GM18511 (cell line): ENCODE data around the gene HRH4.

Experiments used
- ATAC-seq: cut with Tn5 transposase; IDR thresholded peaks from one replicate; pipeline ENCODE4 v1.9.1; 2021; ENCODE audit warnings: mild to moderate bottlenecking, moderate library complexity; ENCODE audit not compliant: unreplicated experiment

The HRH4 gene, protein sequence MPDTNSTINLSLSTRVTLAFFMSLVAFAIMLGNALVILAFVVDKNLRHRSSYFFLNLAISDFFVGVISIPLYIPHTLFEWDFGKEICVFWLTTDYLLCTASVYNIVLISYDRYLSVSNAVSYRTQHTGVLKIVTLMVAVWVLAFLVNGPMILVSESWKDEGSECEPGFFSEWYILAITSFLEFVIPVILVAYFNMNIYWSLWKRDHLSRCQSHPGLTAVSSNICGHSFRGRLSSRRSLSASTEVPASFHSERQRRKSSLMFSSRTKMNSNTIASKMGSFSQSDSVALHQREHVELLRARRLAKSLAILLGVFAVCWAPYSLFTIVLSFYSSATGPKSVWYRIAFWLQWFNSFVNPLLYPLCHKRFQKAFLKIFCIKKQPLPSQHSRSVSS

DNA sequence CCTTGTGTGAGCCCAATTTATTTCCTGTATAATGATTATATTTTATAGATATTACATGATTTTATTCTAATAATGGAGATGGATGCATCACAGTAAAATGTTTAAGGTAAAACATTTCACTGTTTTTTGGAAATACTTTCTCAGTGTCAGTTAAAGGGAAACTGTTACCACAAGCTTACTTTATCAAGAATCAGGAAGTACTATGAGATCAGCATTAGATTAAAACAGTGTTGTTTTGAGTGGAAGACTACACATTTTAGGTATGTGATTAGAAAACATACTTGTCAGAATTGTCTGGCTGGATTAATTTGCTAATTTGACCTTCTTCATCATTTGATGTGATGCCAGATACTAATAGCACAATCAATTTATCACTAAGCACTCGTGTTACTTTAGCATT lies at the start of gene HRH4:
Gene HRH4, plus strand, starts transcription at position 250 of the 400 bp plus-strand sequence. Its CDS starts 92 bp downstream, at position 342.
- no peak for ATAC-seq

DNA sequence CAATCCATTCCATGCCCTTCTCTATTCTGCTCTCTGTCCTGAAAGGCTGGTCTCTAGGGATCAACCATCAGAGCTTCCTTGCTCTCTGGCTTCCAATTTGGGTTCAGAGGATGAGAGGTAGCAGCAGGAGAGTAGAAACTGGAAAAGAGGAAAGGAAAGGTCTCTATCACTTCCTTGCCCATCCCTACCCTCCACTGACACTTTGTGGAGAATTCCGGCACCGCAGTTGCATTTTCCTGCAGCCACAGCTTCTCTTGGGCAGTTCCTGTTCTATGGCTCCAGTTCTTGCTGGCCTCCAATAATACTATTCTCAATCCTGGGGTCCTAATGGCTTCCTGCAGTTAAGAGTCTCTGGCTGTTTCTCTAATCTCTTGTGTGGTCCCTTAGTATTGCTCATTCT lies 47.3 kb upstream of the HRH4 start:
- ATAC-seq: no peak

DNA sequence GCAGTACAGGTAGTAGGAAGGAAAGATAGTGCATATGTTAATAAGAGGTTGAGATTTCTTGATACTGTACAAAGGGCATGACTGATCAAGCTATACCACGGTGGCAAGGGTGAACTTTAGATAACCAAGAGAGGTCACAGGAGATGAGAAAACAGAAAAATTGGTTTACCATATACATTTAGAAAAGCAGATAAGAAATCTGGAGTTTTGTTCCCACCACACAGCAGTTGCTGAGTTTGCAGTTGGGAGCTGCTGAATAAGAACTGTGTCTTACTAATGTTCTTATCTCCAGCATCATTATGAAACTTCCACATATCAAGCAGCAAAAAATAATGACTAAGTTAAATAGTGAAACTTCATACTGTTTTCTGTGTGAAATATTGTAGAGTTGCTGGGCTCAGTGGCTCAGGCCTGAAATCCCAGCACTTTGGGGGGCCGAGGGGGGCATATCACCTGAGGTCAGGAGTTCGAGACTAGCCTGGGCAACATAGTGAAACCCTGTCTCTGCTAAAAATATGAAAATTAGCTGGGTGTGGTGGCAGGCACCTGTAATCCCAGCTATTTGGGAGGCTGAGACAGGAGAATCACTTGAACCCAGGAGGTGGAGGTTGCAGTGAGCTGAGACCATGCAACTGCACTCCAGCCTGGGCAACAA lies 46.0 kb upstream of the HRH4 start:
- ATAC-seq: peak; percentile 68

DNA sequence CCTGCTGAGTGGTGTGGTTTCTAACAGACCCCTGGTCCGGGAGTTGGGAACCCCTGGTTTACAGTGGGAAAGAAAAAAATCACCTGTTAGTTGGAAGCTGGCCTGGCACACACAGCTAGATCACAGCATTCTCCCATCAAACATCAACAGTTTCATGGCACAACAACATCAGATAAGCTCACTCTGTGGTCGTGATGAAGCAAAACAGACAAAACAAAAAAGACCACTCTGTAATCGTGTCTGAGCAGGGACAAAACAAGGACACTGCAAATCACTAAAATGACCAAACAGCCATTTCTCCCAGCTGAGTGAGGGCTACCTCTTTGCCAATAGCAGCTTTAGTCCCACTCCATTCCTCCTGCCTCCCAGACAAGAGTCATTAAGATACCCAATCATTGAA lies 43.0 kb upstream of the HRH4 start:
- ATAC-seq: no peak

DNA sequence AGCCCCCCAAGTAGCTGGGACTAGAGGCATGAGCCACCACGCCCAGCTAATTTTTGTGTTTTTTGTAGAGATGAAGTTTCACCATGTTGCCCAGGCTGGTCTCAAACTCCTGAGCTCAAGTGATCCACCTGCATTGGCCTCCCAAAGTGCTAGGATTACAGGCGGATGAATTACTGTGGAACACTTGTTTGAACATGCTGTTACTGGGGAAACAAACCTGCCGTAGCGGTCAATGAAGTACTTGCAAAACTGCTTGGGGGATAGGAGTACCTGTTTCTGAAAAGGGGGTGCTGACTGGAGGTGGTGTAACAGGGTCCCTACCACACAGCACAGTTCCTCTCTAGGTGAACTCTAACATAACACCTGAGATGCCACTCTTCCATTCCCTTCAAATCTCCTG lies 39.9 kb upstream of the HRH4 start:
- ATAC-seq: no peak

DNA sequence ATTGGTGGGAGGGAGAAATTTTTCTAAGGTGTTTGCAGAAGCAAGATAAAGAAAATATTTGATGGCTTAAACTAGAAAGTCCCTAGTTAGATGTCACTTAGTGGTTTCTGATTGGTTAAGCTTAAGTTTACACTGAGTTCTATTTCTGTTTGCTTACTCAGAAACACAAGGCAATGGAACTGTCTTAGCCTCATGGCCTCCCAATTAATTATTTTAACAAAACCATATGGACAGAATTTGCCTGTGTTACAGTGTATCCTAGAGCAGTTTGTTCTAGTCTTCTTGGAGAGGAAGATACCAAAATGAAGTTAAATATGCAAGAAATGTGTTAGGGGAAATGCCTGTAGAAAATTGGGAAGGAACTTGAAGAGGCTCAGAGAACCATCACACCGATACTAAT lies 38.6 kb upstream of the HRH4 start:
- ATAC-seq: no peak

DNA sequence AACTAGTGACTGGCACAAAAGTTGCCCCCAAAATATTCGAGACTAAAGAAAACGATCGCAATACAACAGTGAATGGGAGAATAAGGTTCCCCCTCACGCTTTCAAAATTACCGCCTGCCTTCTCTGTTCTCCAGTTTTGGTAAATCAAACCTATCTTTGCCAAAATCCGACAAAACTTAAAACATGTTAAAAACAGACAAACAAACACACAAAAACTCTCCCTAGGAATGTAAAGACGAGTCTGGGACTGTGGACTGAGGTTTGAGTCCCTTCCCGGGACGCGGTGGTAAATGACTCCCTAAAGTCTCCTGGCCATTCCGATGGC lies 34.4 kb upstream of the HRH4 start:
- ATAC-seq: no peak

DNA sequence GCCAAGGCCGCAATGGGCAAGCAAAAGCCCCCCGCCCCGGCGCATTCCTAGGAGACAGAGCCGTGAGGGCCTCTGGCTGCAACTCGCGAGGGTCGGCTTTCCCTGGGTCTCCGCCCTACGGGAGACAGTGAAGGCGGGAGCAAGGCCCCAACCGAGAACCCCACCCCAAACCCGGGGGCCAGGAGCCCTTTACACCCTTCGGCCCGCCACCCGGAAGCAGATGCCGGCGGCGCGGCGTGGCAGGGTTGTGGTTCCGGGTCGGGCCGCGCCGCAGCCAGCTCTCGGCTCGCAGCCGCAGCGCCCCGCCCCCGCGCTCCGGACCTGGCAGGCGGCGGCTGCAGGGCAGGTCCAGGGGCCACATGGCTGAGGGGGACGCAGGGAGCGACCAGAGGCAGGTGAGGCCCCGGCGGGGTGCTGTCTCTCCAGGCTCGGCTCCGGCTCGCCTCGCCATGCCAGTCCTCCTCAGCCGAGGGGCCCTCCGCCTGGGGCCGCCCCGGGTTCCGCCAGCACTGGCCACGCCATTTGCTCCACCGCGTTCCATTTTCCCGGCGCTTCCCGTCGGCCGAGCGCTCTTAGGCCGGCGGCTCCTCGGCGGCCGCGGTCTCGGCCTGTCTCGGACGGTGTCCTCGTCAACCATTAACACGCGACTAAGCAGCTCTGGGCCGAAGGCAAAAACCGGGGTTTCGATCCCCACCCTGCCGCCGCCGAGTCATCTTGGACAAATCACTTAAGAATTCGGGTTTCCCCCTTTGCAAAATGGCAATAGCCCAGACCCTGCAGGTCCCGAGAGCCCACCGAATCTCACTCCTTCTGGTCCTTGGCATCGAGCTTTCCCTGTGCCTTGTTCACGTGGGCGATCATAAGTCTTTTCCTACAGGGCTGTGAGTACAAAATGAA lies 33.8 kb upstream of the HRH4 start, which contains the start of gene IMPACT:
Gene IMPACT, plus strand, starts transcription at position 273 of the 897 bp plus-strand sequence. Its CDS starts 87 bp downstream, at position 360.
- ATAC-seq: peak; percentile 86

DNA sequence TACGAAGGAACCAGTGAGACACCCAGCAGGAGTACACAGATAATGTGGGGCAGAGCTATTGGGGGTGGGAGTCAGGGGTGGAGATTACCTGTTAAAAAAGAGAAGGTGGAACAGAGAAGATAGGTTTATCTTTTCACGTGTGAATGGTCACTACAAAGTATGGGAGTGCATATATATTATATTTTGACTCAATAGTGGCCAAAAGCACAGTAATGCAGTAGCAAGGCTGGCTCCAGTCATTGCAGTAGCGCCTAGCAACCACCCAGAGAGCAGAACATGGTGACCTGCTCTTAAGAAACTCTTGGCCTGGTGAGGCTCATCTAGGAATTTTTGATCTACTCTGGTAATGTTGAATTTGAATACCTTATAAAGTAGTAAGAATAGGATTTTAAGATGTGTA lies 33.0 kb upstream of the HRH4 start:
- ATAC-seq: no peak

DNA sequence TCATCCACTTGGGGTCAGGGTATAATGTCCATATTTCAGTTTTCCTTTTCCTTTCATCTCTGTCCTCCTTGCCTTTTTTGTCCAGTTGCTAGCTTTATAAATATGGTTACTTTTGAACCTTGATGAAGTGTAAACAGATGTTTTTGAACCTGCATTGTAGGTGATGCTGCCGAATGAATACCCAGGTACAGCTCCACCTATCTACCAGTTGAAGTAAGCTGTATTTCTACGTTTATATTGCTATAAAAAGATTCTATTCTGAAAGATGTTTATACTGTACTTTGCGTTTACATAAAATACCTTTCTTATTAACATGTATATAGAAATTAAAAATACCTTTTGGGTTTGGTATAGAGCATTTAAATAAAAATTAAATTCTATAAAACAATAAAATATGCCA lies 31.7 kb upstream of the HRH4 start:
- ATAC-seq: no peak

DNA sequence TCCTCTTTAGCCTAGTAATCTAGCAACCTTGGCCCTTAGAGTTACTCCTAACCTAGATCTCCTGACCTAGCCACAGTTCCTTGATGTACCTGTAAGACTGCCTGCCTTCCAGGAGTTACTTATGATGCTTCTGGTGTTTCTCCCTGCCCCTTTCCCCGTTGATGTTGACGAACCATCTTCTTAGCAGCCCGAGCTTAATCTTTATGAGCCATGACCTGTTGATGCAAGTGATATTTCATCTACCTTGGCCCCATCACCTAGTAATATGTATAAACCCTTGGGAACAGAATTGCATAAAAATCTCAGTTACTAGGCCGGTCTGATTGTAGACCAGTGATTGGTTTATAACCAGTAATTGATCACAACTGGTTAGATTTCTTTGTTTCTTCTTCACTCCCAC lies 31.2 kb upstream of the HRH4 start:
- ATAC-seq: no peak

DNA sequence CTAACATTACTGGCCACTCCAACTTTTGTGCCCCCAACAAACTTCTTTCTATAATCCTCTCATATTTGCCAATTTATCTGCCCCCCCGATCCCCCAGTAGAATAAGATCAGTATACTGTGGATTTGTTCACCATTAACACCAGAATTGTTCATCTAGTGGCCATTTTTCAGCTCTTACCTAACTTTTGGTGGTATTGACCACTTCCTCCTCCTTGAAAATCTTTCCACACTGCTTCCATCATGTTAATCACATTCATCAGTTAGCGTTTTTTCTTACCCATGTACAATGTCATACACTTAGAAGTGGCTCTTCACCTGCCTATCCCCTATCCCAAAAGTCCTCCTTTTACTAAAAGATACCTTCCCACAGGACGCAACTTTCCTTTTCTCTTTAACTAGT lies 27.8 kb upstream of the HRH4 start:
- no peak for ATAC-seq

DNA sequence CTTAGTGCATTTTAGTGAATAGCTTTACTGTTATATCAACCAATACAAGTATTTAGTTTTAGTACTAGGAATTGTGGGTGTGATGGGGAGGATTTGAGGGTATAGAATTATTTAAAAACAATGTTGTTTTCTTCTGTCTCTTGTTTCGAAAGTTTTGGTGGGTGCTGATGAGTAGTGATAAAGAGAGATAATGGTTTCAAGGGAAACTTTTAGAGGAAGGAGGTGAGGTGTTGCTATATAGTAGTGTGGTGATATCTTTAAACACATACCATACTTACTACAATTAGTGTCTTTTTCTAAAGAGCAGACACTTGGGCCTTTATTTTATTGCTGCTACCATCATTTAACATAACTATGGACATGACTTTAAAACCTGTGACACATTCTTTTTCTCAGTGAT lies 23.5 kb upstream of the HRH4 start:
- no peak for ATAC-seq

DNA sequence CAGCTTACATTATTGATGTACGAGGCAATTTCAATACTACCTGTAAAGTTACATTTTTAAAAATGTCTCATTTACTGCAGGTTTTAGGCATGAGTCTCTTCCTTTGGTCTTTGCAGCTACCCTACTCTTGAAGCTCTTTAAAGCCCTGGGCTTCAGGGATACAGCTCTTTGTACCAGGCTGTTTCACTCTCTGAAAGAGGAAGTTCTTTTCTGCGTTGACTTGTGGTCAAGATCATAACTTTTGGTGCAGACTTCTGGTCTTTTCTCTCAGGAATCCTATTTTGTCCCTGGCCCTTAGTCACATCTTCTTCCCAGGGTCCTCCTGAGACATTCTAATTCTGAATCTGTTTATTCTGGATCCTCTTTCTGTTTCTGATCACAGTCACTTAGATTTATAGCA lies 16.6 kb upstream of the HRH4 start:
- peak; percentile 77 for ATAC-seq

DNA sequence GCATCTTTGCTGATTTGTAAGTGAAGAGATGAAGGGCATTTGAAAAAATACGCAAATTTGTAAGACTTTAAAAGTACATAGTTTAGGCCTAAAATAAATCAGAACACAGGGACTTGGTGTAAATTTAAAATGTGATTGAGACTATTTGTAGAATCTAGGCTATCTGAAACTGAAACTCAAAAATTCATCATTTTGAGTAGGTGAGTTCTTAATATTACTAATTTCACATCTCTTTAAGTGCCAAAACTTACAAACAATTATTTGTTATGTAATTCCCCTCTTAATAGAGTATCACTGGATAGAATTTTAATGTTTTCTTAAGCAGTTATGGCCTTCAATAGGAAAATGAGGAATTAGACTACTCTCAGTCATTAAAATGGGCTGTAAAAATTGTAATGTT lies 14.0 kb upstream of the HRH4 start:
- peak; percentile 80 for ATAC-seq

DNA sequence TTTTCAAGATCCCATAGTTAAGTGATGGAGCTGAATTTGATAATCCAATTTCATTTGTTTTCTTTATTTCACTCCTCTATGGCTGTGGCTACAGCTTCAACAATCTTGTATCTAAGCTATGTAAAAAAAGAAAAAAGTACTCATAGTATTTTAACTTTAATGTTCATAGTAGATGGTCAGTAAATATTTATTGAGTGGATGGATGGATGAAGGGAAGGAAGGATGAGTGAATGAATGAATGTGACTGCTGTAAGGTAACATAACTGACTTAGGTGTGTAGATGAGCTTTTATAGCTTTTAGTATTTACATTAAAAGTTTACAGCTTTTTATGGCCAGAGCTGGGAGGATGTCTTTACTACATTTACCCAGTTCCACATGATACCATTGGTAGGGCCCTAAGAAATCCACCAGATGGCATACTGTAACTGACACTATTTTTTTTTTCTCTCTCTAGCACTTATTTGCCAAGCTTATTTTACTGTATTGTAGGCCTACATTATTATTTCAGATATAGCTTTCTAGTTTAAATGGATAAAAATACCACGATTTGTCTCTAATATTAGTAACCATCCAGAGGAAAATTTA lies 13.4 kb upstream of the HRH4 start:
- ATAC-seq: no peak

DNA sequence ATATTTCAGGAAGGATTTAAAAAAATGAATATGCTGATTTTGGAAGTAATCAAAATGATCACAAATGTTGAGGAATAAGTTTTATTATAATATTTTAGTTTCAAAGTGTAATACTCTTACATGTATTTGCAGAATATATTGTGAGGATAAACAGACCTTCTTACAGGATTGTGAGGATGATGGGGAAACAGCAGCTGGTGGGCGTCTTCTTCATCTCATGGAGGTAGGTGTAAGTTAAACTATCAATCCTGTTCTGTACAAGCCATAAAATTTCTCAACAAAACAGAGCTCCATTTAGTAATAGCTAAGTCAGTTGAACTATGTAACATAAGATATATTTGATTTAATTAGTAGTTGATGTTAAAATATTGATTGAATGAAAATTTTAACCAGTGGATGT lies 12.5 kb upstream of the HRH4 start:
- ATAC-seq: no peak

DNA sequence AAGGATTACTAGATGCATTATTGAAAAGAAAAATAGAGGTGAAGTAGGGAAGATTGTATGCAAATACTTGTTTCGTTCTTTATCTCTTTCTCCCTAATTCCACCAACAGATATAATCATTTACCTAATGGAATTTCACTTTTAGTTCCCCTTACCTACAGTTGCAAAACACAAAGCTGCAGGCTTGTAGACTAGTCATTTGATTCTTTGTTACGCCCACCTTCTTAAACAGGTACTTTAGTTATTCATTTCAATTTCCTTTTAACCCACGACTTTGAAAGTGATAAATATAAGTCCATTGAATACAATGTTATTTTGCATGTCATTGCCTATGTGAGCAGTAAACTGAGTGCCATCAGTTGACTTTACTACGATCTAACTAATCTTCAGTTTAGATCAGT lies 3.9 kb upstream of the HRH4 start:
- ATAC-seq: peak; percentile 93

DNA sequence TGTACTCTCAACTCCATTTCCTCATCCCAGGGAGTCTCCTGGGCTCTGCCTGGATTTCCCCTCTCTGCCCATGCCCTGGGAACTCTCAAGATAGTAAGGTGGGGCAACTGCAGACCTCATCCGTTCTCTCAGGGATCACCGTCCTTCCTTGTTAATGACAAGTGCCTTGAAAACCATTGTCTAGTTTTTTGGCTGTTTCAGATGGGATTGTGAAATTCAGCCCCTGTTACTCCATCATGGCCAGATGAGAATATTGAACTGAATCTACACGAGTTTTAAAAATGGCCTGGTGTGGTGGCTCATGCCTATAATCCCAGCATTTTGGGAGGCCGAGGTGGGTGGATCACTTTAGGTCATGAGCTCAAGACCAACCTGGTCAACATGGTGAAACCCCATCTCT lies 665 bp upstream of the HRH4 start:
- ATAC-seq: no peak

DNA sequence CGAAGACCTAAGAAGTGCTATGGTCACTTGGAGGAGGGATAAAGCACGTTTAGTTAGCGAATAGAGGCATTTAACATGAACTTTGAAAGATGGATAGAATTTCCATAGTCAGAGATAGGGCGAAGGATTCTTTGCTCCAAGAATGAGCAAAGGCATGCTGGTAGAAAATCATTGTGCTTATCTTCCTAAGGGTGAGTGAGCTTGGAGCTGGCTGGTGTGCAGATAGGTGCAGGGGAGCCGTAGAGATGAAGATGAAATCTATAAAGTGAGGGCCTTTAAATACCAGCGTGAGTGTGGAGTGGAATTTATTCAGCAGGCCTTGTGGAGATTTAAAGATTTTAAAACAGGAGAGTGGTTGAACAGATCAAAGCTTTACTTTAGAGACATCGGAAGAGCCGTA lies 1.6 kb downstream of the HRH4 start:
- no peak for ATAC-seq
